CD4-positive, alpha-beta T cell treated with Interleukin-1 beta for 1 hour (primary cell): Measurements from ENCODE around the gene SLCO2B1.

Source experiments
- DNase-seq, 2 donors: peaks; one replicate each; pipeline ENCODE4 v3.0.0-alpha.2; 2020 to 2022

Gene SLCO2B1

GRCh38 chr11:75163921-75164849, 13.3 kb downstream of the SLCO2B1 start:
- DNase-seq, result no peak

GRCh38 chr11:75165721-75166120, 14.8 kb downstream of the SLCO2B1 start:
- DNase-seq, result no peak

GRCh38 chr11:75166791-75167190, 15.9 kb downstream of the SLCO2B1 start:
- DNase-seq, result no peak

GRCh38 chr11:75167617-75168016, 16.7 kb downstream of the SLCO2B1 start:
- DNase-seq, result no peak

GRCh38 chr11:75169101-75169885, 18.4 kb downstream of the SLCO2B1 start:
- DNase-seq, result no peak

GRCh38 chr11:75170516-75171201, 19.8 kb downstream of the SLCO2B1 start:
- DNase-seq, result no peak

GRCh38 chr11:75173336-75173735, 22.4 kb downstream of the SLCO2B1 start:
- no peak for DNase-seq

GRCh38 chr11:75174781-75175370, 24.0 kb downstream of the SLCO2B1 start:
- DNase-seq, result peak; percentile 1 to 58

GRCh38 chr11:75182664-75183063, 31.8 kb downstream of the SLCO2B1 start:
- DNase-seq, result no peak

- no peak for DNase-seq
Observed at GRCh38 chr11:75184051-75184450, 33.1 kb downstream of the SLCO2B1 start.

- DNase-seq, result no peak
Observed at GRCh38 chr11:75184757-75185425, 34.0 kb downstream of the SLCO2B1 start.

GRCh38 chr11:75185866-75186265, 35.0 kb downstream of the SLCO2B1 start:
- no peak for DNase-seq

- no peak for DNase-seq
Observed at GRCh38 chr11:75186999-75187398, 36.1 kb downstream of the SLCO2B1 start.

GRCh38 chr11:75188671-75189070, 37.8 kb downstream of the SLCO2B1 start:
- no peak for DNase-seq

- no peak for DNase-seq
Observed at GRCh38 chr11:75189108-75189507, 38.2 kb downstream of the SLCO2B1 start.

- DNase-seq, result no peak
Observed at GRCh38 chr11:75189911-75190310, 39.0 kb downstream of the SLCO2B1 start.

GRCh38 chr11:75190652-75191329, 39.9 kb downstream of the SLCO2B1 start:
- no peak for DNase-seq

GRCh38 chr11:75191330-75191717, 40.4 kb downstream of the SLCO2B1 start:
- no peak for DNase-seq

- DNase-seq, result no peak
Observed at GRCh38 chr11:75193271-75193670, 42.4 kb downstream of the SLCO2B1 start.

GRCh38 chr11:75193711-75194110, 42.8 kb downstream of the SLCO2B1 start:
- DNase-seq, result no peak

GRCh38 chr11:75194147-75194546, 43.2 kb downstream of the SLCO2B1 start:
- no peak for DNase-seq
